ENCODE data around the gene EDARADD. TPM values are rescaled to one million over a fixed set of nuclear protein-coding genes. Genes with fewer than 3 reads are reported as not detected.
A peak's percentile ranks its signal among the peaks of the same experiment; 100 is the strongest.

EDARADD gene
- total RNA-seq, 1 experiment from 2014 or later: 0.65 TPM

GRCh38 chr1:236518322-236518721 is 124.2 kb downstream of the EDARADD start:
- peaks cover 25% of the 10 kb centered on the region for H3K4me1 Mint-ChIP-seq (ENCODE audit: insufficient read depth, unreplicated experiment)
- H3K27ac Mint-ChIP-seq (ENCODE audit: low read depth, unreplicated experiment): no peak overlapping the region
- POLR2A ChIA-PET: interaction anchor here (0.6 to 3.6 kb wide), 5 partner anchors 9 to 647 kb away, joined by 3 to 18 read pairs (median 3); no protein-coding TSS in a partner anchor
- CTCF ChIA-PET: interaction anchor here (0.6 kb wide), 1 partner anchor 244 kb away, joined by 4 read pairs; no protein-coding TSS in a partner anchor
- TF ChIP-seq, protein P1, sequence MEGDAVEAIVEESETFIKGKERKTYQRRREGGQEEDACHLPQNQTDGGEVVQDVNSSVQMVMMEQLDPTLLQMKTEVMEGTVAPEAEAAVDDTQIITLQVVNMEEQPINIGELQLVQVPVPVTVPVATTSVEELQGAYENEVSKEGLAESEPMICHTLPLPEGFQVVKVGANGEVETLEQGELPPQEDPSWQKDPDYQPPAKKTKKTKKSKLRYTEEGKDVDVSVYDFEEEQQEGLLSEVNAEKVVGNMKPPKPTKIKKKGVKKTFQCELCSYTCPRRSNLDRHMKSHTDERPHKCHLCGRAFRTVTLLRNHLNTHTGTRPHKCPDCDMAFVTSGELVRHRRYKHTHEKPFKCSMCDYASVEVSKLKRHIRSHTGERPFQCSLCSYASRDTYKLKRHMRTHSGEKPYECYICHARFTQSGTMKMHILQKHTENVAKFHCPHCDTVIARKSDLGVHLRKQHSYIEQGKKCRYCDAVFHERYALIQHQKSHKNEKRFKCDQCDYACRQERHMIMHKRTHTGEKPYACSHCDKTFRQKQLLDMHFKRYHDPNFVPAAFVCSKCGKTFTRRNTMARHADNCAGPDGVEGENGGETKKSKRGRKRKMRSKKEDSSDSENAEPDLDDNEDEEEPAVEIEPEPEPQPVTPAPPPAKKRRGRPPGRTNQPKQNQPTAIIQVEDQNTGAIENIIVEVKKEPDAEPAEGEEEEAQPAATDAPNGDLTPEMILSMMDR (IDR thresholded peaks at IDR 0.05; ENCODE audit: unreplicated experiment): no peak
- no peaks in the 10 kb centered on the region for H3K9me3 Mint-ChIP-seq (ENCODE audit: unreplicated experiment)
- BruUV-seq (replicated peaks): no TSS peak
- H3K27me3 Mint-ChIP-seq (ENCODE audit: insufficient read depth, unreplicated experiment): no peaks in the 10 kb centered on the region
- intact Hi-C loops (cut with micrococcal nuclease): no loop called here
- H3K36me3 Mint-ChIP-seq (ENCODE audit: insufficient read depth, unreplicated experiment): no peaks in the 10 kb centered on the region
- no peak overlapping the region for H3K4me3 Mint-ChIP-seq (ENCODE audit: unreplicated experiment)
- peak; percentile 25 for DNase-seq (ENCODE audit: unreplicated experiment)

GRCh38 chr1:236520445-236521005 is 126.4 kb downstream of the EDARADD start:
- no TSS peak for BruUV-seq (replicated peaks)
- Mint-ChIP-seq H3K27me3 (ENCODE audit: insufficient read depth, unreplicated experiment) (no peaks in the 10 kb centered on the region), H3K27ac (ENCODE audit: low read depth, unreplicated experiment) (no peak overlapping the region), H3K9me3 (ENCODE audit: unreplicated experiment) (no peaks in the 10 kb centered on the region), H3K4me3 (ENCODE audit: unreplicated experiment) (no peak overlapping the region), H3K36me3 (ENCODE audit: insufficient read depth, unreplicated experiment) (peaks cover 6% of the 10 kb centered on the region), H3K4me1 (ENCODE audit: insufficient read depth, unreplicated experiment) (peaks cover 25% of the 10 kb centered on the region)
- no peak for DNase-seq (ENCODE audit: unreplicated experiment)
- TF ChIP-seq, protein P1 (IDR thresholded peaks at IDR 0.05; ENCODE audit: unreplicated experiment): no peak
- CTCF ChIA-PET: interaction anchor here (0.6 to 3.4 kb wide), 4 partner anchors 202 to 415 kb away, joined by 3 to 16 read pairs (median 4); no protein-coding TSS in a partner anchor
- POLR2A ChIA-PET: no interaction called here
- intact Hi-C loops (cut with micrococcal nuclease): no loop called here

- POLR2A ChIA-PET: interaction anchor here (0.7 to 5.1 kb wide), 10 partner anchors 8 to 380 kb away, joined by 3 to 99 read pairs (median 4); partner anchors contain the start of genes ERO1B, GPR137B and MTR
- H3K4me3 Mint-ChIP-seq (ENCODE audit: unreplicated experiment): peak overlapping the region; percentile 98
- TF ChIP-seq, protein P1 (IDR thresholded peaks at IDR 0.05; ENCODE audit: unreplicated experiment): no peak
- intact Hi-C loops (cut with micrococcal nuclease): no loop called here
- H3K27ac Mint-ChIP-seq (ENCODE audit: low read depth, unreplicated experiment): peak overlapping the region; percentile 97
- peaks cover 29% of the 10 kb centered on the region for H3K36me3 Mint-ChIP-seq (ENCODE audit: insufficient read depth, unreplicated experiment)
- CTCF ChIA-PET: interaction anchor here (1.0 to 3.4 kb wide), 3 partner anchors 10 to 551 kb away, joined by 3 to 16 read pairs (median 4); no protein-coding TSS in a partner anchor
- H3K4me1 Mint-ChIP-seq (ENCODE audit: insufficient read depth, unreplicated experiment): peaks cover 9% of the 10 kb centered on the region
- BruUV-seq (replicated peaks): TSS peak; percentile 54
- peak; percentile 56 for DNase-seq (ENCODE audit: unreplicated experiment)
- no peaks in the 10 kb centered on the region for H3K9me3 Mint-ChIP-seq (ENCODE audit: unreplicated experiment)
- no peaks in the 10 kb centered on the region for H3K27me3 Mint-ChIP-seq (ENCODE audit: insufficient read depth, unreplicated experiment)
Measured at GRCh38 chr1:236522937-236523703, 129.0 kb downstream of the EDARADD start.

- peak; percentile 92 for DNase-seq (ENCODE audit: unreplicated experiment)
- TF ChIP-seq, protein P1 (IDR thresholded peaks at IDR 0.05; ENCODE audit: unreplicated experiment): no peak
- Mint-ChIP-seq H3K4me3 (ENCODE audit: unreplicated experiment) (peak within 1 kb of the TSS; percentile 98), H3K27me3 (ENCODE audit: insufficient read depth, unreplicated experiment) (no peaks in the 10 kb centered on the region), H3K4me1 (ENCODE audit: insufficient read depth, unreplicated experiment) (peaks cover 6% of the 10 kb centered on the region), H3K27ac (ENCODE audit: low read depth, unreplicated experiment) (peak within 1 kb of the TSS; percentile 97), H3K36me3 (ENCODE audit: insufficient read depth, unreplicated experiment) (peaks cover 35% of the 10 kb centered on the region), H3K9me3 (ENCODE audit: unreplicated experiment) (no peaks in the 10 kb centered on the region)
- ChIA-PET POLR2A (interaction anchor here (0.7 to 5.1 kb wide), 12 partner anchors 8 to 381 kb away, joined by 3 to 99 read pairs (median 4); partner anchors contain the start of genes ERO1B, GPR137B and MTR), CTCF (interaction anchor here (0.6 to 3.4 kb wide), 3 partner anchors 102 to 419 kb away, joined by 3 to 16 read pairs (median 3); no protein-coding TSS in a partner anchor)
- BruUV-seq (replicated peaks): no TSS peak
- intact Hi-C loops (cut with micrococcal nuclease): no loop called here
Measured at GRCh38 chr1:236523704-236524141, 129.6 kb downstream of the EDARADD start, which contains the start of gene LGALS8. Gene LGALS8 (plus strand): TSS chr1:236523982. CDS start chr1:236526071, 2,089 bp downstream.

Measured in MCF 10A (cell line).